Cerebellar cortex (tissue), 1 donor: ENCODE data around the gene TKT.

Experiments used
- DNase-seq: peaks from one replicate; pipeline ENCODE4 v3.0.0-alpha.2; 2015; ENCODE audit warnings: low spot score

TKT gene

GRCh38 chr3:53240989-53241972 lies 14.5 kb downstream of the TKT start:
- DNase-seq = peak; percentile 47

DNA sequence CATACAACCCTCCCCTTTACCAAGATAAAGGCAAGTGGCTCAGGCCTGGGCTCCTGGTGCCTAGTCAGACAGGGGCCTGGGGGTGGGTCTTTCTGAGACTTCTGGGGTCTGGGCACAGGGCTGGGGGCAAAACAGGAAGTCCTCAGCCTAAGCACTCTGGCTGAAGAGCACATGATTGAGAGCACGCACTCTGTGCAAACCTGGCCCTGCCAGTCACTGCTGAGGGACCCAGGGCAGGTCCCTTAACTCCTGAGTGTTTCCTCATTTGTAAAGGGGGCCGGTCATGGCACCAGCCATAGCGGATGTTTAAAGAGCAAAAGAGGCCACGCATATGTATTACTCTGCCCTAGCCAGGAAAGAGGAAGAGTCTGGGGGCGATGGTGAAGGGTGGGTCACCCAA lies 16.0 kb downstream of the TKT start:
- no peak for DNase-seq

DNA sequence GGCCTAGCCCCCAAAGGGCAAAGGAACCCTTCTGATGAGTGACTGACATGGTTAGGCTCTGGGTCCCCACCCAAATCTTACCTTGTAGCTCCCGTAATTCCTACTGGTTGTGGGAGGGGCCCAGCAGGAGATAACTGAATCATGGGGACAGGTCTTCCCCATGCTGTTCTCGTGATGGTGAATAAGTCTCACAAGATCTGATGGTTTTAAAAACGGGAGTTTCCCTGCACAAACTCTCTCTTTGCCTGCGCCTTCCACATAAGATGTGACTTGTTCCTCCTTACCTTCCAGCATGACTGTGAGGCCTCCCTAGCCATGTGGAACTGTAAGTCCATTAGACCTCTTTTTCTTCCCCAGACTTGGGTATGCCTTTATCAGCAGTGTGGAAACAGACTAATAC lies 16.9 kb downstream of the TKT start:
- no peak for DNase-seq

DNA sequence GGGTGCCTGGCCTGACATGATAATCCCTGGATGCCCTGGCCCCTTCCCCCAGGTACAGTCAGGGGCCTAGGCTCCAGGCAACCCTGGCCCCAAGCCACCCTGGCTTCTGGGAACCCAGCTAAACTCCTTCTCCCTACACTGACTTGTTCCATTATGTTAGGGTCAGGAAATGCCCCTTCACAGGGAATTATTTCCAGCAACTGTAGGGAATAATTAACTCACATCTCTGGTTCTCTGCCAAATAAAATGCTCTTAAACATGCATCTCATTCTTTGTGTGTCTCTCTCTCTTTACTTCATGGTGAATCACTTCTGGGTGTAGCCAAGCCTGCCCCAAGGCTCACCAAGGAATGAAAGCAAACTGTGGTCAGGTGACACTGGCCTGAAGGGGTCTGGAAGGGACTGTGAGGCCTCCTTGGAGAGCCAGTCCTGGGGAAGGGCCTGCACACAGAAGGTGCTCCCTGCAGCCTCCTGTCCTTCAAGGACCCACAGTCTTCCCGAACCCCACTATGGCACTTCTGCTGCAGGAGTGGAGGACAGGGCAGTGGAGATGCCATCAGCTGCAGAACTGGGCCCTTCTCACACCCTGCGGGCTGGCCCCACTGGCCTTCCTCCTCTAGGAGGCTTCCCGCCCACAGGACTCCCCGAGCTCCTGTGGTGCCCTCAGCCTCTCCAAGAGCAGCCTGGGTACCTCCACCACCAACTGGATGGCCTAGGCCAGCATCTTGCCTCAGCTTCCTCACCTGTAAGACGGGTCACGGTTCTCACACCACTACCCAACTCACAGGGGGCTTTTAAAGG lies 17.6 kb downstream of the TKT start:
- no peak for DNase-seq

DNA sequence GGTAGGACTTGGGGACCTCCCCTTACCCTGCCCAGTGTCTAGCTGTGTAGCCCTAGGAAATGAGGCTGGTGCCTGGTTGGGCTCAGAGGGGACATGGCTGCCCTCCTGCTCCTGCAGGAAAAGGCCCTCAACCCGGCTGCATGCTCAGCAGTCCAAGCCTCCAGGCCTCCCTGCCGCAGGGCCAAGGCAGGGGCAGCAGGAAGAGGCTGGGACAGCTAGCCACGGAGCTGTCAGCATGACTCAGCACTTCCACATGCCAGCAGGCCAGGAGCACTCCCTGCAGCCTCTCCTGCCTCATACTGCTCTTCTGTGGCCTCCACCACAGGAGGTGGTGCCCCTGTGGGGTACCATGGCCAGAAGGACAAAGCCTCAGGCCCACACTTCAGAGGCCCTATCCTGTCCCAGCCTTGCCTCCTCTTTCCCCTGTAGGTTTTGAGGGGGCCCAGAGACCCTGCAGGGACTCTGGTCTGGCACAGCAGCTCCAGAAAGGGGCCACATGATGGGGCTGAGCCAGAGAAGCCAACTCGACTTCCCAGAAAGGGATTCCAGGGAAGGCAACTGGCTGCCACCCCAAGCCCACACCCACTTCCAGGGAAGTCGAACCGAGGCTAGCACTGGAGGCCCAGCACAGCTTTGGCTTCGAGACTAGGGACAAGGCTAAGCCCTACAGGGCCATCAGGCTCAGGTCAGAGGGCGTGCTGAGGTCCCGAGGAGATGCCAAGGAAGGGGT lies 19.5 kb downstream of the TKT start:
- DNase-seq = peak; percentile 39

DNA sequence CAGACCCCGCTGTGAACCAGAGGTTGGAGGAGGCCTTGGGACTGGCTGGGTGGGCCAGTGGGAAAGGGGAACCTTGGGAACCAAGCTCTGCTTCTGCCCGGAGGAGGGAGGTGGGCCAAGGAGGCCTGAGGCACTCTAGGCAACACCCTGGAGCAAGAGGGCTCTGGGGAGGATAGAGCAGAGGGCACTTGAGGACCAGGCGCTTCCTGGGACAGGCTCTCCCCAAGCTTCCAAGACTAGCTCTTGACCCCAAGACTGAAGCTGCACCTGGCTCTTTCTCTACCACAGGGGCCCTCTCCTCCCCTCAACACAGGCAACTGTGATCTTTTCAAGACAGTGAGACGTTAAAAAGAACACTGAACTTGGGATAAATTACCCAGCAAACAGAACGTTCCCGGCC lies 20.3 kb downstream of the TKT start:
- DNase-seq = no peak

GRCh38 chr3:53234841-53235232 lies 21.0 kb downstream of the TKT start:
- DNase-seq = no peak

GRCh38 chr3:53234130-53234840 lies 21.5 kb downstream of the TKT start:
- DNase-seq = no peak

DNA sequence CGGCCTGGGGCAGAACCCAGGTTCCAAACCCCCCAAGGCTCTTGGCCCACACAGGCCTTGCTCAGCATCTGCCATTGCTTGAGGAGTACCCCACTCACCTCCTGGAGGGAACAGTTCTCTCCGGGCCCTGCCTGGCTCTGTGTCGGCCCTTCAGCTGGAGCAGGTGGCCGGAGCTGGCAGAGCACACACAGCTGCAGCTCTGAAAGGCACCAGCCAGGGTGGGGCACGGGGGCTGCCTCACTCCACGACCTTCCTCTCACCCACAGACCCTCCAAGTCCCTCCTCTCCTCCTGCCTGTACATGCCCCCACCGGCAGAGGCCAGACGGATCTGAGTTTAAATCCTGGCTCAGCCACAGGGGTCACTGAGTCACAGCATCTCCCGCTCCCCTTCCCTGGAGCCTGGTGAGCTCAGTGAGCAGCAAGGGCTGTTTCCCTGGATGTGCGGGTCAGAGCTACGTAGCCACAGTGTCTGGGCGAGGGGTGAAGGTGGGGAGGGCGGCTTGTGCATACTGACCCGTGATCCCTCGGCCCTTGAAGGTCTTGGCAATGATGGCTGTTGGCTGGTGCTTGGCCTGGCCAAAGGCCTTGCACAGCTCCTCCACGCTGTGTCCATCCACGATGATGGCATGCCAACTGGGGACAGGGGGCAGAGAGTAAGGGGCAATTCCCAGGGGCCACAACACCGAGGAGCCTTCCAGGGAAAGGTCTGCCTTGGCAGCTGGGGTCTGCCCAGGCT lies 23.0 kb downstream of the TKT start:
- no peak for DNase-seq

- no peak for DNase-seq
Measured at GRCh38 chr3:53231532-53232511, 24.0 kb downstream of the TKT start.

- DNase-seq = no peak
Measured at GRCh38 chr3:53230789-53231188, 25.0 kb downstream of the TKT start.

- no peak for DNase-seq
Measured at GRCh38 chr3:53230041-53230621, 25.7 kb downstream of the TKT start.

DNA sequence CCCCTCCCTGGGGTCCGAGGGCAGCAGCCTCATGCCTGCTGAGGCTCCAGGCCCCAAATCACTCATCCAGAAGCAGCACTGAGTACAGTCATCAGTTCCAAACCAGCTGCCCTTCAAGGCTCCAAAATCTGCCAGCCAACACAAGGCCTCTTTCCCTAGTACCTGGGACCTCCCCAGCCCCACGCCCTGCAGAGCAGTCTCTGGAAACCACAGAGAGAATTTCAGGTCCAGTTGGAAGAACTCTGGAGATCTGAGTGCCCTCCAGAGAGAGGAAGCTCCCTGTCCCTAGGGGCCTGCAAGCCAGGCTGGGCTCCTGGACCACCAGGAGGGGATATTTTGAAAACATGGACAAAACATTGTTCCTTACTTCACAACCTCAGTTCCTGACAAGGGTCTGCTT lies 26.2 kb downstream of the TKT start:
- DNase-seq = no peak

DNA sequence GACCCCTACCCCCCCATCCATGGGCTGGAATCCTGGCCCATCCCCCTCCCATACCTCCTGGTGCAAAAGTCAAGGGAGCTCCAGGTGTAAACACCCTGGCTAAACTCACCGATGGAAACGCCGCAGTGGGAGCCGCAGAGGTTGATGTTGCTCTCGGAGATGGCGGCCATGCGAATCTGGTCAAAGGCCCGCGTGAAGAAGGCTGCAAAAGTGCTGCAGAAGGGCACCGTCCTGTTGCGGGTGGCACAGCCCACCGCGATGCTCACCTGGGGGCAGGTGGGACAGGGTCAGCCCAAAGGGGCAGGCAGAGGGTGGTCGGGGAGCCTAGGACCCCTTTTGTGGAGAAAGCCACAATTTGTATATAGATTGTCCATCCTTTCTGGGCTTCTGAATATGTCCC lies 26.7 kb downstream of the TKT start:
- DNase-seq = no peak

GRCh38 chr3:53227993-53228885 lies 27.6 kb downstream of the TKT start:
- no peak for DNase-seq

DNA sequence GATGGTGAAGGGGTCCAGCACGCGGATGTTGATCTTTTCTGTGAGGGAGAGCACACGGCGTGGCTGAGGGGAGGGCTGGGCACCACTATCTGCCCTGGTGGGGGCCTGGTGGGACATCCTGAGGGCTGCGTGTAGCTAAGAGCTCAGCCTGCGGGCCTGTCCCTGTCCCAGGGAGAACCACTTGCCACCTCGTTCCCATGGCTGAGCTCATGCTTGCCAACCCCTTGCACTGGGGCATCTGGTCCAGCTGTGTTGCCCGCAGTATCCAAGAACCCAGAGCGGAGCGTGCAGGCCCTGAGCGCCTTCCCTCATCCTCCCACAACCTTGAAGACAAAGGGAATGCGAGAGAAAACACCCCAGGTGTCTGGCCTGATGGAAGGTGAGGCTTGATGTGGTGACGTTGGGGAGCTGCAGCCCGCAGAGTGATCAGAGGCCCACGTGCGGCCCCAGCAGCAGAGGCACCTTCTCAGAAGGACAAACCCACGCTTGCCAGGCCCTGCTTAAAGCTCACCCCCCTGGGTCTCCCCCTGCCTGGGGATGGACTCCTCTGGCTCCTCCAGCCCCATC lies 28.9 kb downstream of the TKT start:
- no peak for DNase-seq

GRCh38 chr3:53226142-53226840 lies 29.5 kb downstream of the TKT start:
- DNase-seq = no peak
